Measurements from ENCODE around the gene GJD3.
"Not testable (repeated sequence)": the region's sequence is repeated elsewhere in the genome, so short reads cannot be mapped to it uniquely, and the experiment has no call there.

The GJD3 gene

GRCh38 chr17:40377832-40378231, 13.3 kb upstream of the GJD3 start:
- H3K9me3 Mint-ChIP-seq, result no peaks in the 10 kb centered on the region
- no peak overlapping the region for H3K27ac Mint-ChIP-seq
- no peak overlapping the region for H3K4me3 Mint-ChIP-seq
- H3K4me1 Mint-ChIP-seq, result no peaks in the 10 kb centered on the region
- no peaks in the 10 kb centered on the region for H3K36me3 Mint-ChIP-seq (ENCODE audit: low read depth)
- no peak for TF ChIP-seq CTCF (IDR thresholded peaks at IDR 0.05; ENCODE audit: unreplicated experiment in 3 of 3)
- H3K27me3 Mint-ChIP-seq (ENCODE audit: low read depth), result no peaks in the 10 kb centered on the region

- H3K4me3 Mint-ChIP-seq; H3K9me3 Mint-ChIP-seq; H3K27ac Mint-ChIP-seq; H3K4me1 Mint-ChIP-seq; H3K27me3 Mint-ChIP-seq (ENCODE audit: low read depth); H3K36me3 Mint-ChIP-seq (ENCODE audit: low read depth): not testable (repeated sequence)
Observed at GRCh38 chr17:40376541-40376940, 12.0 kb upstream of the GJD3 start.

GRCh38 chr17:40375786-40376185, 11.2 kb upstream of the GJD3 start:
- H3K27ac Mint-ChIP-seq; H3K4me3 Mint-ChIP-seq; H3K36me3 Mint-ChIP-seq (ENCODE audit: low read depth); H3K9me3 Mint-ChIP-seq; H3K4me1 Mint-ChIP-seq; H3K27me3 Mint-ChIP-seq (ENCODE audit: low read depth): not testable (repeated sequence)

GRCh38 chr17:40374821-40375498, 10.4 kb upstream of the GJD3 start:
- peaks cover 3% of the 10 kb centered on the region for H3K27me3 Mint-ChIP-seq (ENCODE audit: low read depth)
- H3K9me3 Mint-ChIP-seq, result no peaks in the 10 kb centered on the region
- no peaks in the 10 kb centered on the region for H3K4me1 Mint-ChIP-seq
- peak overlapping the region in 1 of 3 experiments; percentile 16 for H3K4me3 Mint-ChIP-seq
- H3K27ac Mint-ChIP-seq, result no peak overlapping the region
- no peaks in the 10 kb centered on the region for H3K36me3 Mint-ChIP-seq (ENCODE audit: low read depth)
- no peak for TF ChIP-seq CTCF (IDR thresholded peaks at IDR 0.05; ENCODE audit: unreplicated experiment in 3 of 3)

GRCh38 chr17:40373999-40374398, 9.5 kb upstream of the GJD3 start:
- TF ChIP-seq CTCF (IDR thresholded peaks at IDR 0.05; ENCODE audit: unreplicated experiment in 3 of 3), result no peak
- H3K9me3 Mint-ChIP-seq, result no peaks in the 10 kb centered on the region
- no peak overlapping the region for H3K27ac Mint-ChIP-seq
- no peak overlapping the region for H3K4me3 Mint-ChIP-seq
- no peaks in the 10 kb centered on the region for H3K4me1 Mint-ChIP-seq
- H3K27me3 Mint-ChIP-seq (ENCODE audit: low read depth), result peaks cover 7% of the 10 kb centered on the region
- H3K36me3 Mint-ChIP-seq (ENCODE audit: low read depth), result no peaks in the 10 kb centered on the region

- no peaks in the 10 kb centered on the region for H3K36me3 Mint-ChIP-seq (ENCODE audit: low read depth)
- H3K4me3 Mint-ChIP-seq, result no peak overlapping the region
- H3K27ac Mint-ChIP-seq, result no peak overlapping the region
- H3K27me3 Mint-ChIP-seq (ENCODE audit: low read depth), result peaks cover 7% of the 10 kb centered on the region
- TF ChIP-seq CTCF (IDR thresholded peaks at IDR 0.05; ENCODE audit: unreplicated experiment in 3 of 3), result no peak
- H3K4me1 Mint-ChIP-seq, result no peaks in the 10 kb centered on the region
- H3K9me3 Mint-ChIP-seq, result no peaks in the 10 kb centered on the region
Observed at GRCh38 chr17:40373324-40373723, 8.8 kb upstream of the GJD3 start.

GRCh38 chr17:40372644-40373043, 8.1 kb upstream of the GJD3 start:
- H3K27ac Mint-ChIP-seq; H3K27me3 Mint-ChIP-seq (ENCODE audit: low read depth); H3K4me1 Mint-ChIP-seq; H3K4me3 Mint-ChIP-seq; H3K9me3 Mint-ChIP-seq; H3K36me3 Mint-ChIP-seq (ENCODE audit: low read depth): not testable (repeated sequence)

Measured in nephron (organoid).